Right renal cortex interstitium (tissue), 3 donors: ENCODE measurements around the gene FAM186B. TPM values are rescaled to one million over a fixed set of nuclear protein-coding genes. Genes with fewer than 3 reads are reported as not detected.

Experiments
- DNase-seq, 3 donors: peaks; one replicate each; pipeline ENCODE4 v3.0.0-alpha.2; 2013; ENCODE audit warnings: low read depth in 3 of 3, low spot score in 2 of 3
- polyA plus RNA-seq, 3 donors: library from polyadenylated mRNA; unstranded; fragments of 120-200 nt; gene quantifications; one replicate each; pipeline ENCODE4 v1.2.1, GENCODE V29; 2013; ENCODE audit not compliant: insufficient read length in 3 of 3

The FAM186B gene
- polyA plus RNA-seq, 3 donors: 0.65 to 0.76 (median 0.67) TPM

DNA sequence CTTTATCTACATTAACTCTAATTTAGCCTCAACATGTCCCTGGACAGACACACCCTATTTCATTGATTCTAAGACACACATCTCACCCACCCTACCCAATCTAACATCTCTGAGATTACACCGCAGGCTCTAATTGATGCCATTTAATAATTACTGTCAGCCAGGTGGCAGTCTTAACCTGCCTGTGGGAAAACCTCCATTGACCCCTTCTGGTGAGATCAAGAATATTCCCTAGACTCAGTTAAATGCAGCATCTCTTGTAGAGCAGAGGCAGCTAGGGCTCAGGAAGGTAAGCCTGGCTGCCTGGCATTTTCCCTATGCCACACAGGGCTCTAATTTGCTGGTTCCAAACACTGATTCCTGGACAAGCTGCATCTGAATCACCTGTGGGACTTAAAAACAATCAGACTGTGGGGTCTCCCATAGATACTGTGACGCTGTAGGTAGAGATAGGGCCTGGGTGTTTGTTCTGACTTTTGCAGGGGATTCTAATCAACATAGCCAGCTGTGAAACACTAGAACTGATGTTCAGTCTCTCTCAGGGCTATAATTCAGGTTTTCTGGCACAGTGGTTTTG is 51.8 kb downstream of the FAM186B start:
- no peak for DNase-seq

DNA sequence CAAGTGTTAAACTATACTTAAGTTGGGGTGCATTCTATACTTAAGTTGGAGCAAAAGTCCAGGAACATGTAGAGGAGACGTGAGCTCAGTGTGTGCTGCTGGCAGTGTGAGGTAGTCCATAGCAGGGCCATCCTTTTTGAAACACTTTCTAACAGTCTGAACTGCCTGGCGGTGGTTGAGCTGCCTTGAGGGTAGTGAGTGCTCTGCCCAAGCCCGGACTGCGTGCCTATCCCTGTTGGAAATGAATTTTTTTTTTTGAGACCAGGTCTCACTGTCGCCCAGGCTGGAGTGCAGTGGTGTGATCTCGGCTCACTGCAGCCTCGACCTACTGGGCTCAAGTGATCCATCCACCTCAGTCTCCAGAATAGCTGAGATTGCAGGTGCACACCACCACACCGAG is 52.5 kb downstream of the FAM186B start:
- no peak for DNase-seq

DNA sequence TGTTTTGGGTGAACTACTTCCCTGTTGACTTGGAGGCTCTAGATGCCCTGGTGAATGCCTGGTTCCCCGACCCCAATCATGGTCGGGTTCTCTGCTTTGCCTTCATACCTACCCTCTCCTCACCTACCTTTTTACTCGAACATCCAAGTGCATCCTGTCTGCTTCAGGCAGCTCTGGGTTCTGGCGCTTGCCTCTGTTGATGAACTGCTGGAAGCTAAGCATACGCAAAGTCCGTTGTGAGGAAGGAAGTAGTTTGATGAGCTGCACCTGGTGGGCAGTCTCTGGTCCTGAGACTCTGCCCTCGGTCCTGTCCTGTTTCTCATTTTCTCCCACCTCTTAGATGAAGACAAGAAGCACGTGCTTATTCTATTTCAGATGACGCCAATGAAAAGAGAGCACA is 53.0 kb downstream of the FAM186B start:
- no peak for DNase-seq

DNA sequence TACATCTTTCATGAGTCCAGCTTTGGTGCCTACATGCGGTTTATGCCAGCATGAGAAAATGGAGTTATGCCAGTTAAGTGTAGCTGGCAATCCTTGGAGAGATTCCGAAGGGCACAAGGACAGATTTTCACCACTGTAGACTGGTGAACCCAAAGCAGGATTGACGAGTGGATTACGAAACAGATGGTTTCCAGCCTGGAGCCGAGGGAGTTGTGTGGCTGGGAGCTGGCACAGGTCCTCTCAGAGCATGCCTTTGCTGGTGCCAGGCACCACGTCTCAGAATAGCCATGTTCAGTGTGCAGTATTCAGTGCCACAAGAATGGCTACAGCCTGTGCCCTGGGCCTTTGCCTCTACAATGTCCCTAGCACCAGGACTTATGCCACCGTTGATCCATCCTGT is 53.4 kb downstream of the FAM186B start:
- DNase-seq: no peak

DNA sequence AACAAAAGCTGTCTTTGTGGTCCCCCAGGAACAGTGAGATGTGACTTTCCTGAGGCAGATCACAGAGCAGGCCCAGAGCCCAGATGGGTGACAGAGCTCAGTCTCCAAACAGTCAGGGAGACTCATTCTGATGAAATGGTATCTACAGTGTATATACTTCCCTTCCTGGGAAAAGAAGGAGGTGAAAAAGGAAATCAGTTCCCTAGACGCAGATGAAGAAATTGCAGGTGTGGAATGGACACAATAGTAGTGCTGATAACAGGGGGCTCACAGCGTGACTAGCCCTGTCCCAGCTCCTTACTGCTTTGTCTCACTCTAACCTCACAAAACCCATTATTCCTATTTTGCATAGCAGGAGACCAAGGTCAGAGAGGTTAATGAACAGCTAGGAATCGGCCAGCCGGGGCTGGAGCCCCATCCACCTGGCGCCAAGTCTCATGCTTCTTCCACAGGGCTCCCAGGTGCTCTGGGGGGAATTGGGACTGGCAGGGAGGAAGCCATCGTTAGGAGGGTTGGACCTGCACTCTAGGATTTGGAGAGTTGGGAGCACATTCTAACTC is 54.7 kb downstream of the FAM186B start:
- no peak for DNase-seq

DNA sequence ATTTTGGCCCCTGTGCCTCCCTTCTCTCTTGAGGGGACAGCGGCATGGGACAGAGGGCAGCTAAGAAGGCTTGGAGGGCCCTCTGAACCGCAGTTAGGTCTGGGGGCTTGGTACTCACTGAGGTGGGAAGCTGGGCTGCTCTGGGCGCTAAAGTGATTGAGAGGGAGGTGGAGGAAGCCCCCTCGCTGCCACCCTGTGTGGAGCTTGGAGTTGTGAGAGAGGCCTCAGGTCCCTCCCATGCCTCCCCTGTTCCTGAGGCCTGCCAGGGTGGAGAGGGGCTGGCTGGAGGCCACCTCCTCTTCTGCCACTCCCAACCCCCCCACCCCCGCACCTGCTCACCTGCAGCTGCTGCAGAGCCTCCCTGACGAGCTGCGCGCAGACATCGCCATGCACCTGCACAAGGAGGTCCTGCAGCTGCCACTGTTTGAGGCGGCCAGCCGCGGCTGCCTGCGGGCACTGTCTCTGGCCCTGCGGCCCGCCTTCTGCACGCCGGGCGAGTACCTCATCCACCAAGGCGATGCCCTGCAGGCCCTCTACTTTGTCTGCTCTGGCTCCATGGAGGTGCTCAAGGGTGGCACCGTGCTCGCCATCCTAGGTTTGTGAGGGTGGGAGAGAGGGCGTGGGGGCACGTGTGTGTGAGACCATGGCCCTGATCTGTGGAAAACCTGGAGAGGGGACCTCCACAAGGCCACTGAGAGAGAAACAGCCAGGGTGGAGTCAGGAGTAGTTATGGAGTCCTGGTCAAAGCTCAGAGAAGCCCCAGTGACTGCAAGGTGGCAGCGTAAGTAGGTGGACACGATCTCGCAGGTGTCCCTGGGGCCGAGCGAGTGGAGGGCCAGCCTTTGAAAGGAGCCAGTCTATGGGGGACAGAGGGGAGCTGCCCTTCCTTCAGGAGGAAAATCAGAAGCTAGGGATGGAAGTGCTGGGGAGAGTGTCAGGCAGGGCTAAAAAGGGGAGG is 55.4 kb downstream of the FAM186B start:
- DNase-seq: no peak

DNA sequence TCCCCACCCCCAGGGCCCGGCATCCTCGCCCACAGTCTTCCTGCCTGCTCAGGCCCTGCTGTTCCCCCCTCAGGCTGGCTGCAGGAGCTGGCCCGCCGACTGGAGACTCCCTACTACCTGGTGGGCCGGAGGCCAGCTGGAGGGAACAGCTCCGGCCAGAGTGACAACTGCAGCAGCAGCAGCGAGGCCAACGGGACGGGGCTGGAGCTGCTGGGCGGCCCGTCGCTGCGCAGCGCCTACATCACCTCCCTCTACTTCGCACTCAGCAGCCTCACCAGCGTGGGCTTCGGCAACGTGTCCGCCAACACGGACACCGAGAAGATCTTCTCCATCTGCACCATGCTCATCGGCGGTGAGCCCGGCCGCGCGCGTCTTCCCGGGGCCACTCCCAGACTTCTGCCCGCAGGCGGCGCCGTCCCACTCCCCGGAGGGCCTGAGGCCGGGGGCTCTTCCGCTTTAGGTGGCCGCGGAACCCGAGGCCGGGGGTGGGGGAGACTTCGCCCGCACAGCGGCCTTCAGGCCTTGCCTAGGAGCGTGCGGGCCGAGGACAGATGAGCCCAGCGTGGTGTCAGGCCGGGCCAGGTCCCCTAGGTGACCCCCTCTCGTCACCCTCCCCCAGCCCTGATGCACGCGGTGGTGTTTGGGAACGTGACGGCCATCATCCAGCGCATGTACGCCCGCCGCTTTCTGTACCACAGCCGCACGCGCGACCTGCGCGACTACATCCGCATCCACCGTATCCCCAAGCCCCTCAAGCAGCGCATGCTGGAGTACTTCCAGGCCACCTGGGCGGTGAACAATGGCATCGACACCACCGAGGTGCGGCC is 56.4 kb downstream of the FAM186B start:
- DNase-seq: no peak

DNA sequence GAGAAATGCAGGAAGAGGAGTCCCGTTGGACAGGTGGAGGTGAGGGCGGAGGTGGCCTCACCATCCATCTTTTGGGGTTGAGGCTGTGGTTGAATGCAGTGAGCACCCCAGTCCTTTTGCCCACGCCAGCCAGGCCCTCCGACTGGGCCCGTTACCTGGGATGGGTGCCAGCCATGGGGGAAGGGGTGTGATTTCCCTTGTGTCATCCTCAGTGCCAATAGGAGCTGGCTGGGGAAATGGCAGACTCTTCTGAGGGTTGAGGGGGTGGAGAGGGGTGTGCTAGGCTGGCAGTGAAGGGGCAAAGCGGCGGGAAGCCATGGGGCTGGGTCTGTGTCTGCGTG is 57.0 kb downstream of the FAM186B start:
- DNase-seq: no peak

DNA sequence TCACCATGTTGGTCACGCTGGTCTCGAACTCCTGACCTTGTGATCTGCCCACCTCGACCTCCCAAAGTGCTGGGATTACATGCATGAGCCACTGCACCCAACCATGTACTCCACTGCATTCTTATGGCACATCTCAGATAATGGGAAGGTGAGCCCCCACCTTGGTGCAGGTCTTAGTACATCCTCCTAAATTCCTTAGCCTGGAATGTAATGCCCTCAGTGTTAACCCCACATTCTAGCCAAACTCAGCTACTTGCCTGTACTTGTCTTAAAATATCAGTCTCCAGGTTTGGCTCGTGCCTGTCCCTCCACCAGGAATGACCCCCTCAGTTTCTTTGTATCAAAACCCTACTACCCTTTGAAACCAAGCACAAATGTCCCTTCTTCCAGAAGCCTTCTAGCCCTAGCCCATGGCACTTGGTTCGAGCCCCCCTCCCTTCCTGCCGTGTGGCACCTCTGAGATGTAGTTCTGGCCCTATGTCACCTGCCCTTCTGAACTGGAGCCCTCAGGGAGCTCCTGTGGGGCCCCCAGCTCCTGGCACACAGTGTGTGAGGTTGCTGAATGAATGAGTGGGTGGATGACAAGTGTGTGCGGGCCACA is 58.2 kb downstream of the FAM186B start:
- no peak for DNase-seq

DNA sequence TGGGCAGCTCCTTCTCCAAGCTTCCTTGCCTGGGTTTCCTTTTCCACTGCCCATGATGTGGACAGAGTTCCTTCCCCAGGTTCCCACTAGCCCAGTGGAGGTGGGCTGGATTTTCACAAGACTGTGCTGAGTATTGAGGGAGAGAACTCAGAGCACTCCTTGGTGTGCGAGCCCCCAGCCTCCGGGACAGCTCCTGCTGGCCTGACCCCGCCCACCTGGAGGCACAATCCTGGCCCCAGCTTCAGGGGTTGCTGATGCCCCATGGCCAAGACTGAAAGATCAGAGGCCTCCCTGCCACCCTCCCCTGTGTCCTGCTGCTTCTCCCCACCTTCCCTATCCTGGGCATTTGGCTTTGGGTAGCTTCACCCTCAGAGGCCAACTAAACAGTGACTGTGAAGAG is 59.0 kb downstream of the FAM186B start:
- DNase-seq: no peak

DNA sequence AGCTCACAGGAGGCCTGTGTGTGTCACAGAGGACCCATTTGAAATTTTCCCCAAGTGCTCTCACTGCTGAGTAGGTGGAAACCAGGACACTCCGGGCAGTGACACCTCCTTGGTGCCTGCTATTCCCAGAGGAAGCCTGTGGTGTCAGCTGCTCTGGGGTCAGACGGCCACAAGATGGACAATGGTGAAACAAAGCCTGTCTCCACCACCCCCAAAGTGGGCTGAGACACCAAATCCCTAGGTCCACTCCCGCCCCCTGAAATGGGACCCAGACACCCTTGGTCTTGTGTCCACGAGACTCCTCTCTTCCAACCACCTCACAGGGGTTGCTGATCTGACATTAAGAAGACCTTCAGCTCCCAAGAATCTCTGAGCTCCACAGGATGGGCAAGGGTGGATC is 59.6 kb downstream of the FAM186B start:
- DNase-seq: no peak

DNA sequence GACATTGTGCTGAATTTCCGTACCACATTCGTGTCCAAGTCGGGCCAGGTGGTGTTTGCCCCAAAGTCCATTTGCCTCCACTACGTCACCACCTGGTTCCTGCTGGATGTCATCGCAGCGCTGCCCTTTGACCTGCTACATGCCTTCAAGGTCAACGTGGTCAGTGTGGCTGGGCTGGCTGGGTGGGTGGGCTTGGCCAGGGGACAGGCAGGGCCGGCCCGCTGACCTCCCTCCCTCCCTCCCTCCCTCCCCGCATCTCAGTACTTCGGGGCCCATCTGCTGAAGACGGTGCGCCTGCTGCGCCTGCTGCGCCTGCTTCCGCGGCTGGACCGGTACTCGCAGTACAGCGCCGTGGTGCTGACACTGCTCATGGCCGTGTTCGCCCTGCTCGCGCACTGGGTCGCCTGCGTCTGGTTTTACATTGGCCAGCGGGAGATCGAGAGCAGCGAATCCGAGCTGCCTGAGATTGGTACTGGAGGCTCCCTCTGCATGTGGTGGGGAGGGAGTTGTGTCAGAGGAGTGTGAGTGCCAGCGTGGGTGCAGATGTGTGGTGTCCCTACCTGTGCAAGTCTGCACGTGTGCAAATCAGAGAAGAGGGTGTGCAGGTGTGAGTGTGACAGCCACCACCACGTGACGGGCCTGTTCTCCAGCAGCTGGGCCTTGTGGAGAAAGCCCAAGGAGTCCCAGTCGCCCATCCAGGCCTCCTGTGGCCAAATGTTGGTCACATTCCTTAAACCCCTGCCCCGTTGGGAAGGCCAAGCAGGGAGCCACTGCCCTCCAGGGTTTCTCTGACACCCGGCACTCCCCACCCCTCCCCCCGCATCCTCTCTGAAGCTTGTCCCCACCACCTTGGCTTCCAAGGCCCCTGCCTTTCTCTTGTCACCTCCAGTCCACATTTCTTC is 61.3 kb downstream of the FAM186B start:
- no peak for DNase-seq

DNA sequence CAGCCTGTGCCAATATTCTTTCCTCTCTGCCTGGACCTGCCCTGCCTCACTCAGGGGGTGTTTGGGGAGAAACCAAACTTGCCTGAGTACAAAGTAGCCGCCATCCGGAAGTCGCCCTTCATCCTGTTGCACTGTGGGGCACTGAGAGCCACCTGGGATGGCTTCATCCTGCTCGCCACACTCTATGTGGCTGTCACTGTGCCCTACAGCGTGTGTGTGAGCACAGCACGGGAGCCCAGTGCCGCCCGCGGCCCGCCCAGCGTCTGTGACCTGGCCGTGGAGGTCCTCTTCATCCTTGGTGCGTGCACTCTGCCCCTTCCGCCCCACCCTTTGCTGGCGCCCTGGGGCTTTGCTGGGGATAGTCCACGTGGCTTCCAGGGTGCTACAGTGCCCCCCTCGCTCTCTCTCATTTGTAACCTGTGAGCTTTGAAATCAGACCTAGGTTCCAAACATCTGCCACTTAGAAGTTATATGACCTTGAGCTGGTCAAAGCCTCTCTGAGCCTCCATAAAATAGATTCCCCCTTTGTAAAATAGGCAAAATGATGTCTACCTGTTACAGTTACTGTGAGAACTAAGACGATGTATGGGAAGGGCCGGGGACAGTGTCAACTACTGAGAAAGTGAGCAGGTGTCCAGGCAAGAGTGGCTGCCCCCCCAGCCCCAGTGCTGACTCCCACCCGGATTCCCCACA is 62.1 kb downstream of the FAM186B start:
- no peak for DNase-seq

DNA sequence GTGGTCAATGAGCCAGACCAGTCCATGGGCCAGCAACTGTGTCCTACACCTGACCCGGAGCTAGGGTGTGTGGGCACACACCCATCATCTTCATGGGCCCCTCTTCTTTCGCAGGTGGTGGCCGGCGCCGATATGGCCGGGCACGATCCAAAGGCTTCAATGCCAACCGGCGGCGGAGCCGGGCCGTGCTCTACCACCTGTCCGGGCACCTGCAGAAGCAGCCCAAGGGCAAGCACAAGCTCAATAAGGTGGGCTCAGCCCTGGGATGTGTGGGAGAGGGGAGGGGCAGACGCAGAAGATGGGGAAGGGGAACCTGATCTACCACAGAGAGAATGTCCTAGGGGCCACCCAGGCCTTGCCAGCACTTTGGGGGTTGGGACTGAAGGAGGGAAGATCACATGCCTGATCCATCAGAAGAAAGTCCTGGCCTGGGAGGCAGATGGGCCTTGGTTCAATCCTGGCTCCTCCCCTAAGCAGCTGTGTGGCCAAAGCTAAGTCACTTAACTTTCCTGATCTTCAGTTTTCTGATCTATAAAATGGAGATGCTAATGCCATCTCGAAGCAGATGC is 62.8 kb downstream of the FAM186B start:
- no peak for DNase-seq

DNA sequence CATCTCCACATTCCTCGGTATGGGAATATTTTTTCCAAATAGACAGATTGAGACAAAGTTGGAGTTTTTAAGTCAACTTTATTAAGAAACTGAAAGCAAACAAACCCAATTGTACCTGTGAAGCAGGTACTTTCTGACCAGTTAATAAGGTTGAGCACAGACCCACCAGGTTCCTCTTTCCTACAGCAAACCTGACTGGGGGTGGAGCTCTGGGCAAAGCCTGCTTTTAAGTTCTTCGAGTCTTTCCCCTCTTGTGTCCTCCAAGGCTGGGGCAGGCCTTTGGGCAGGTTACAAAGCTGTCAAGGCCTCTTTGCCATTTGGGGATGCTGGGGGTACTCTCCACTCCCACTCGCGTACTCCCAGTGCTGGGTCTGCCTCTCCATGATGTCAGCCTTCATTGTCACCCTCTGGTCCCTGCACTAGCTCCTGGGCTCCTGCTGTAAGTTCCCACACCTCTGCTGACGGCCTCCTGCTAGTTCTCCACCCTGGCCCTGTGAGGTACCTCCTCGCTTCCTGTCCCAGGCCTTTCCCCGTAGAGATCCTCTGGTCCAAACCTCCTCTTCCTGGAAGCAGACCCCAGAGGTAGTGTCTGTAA is 63.4 kb downstream of the FAM186B start:
- DNase-seq: no peak

DNA sequence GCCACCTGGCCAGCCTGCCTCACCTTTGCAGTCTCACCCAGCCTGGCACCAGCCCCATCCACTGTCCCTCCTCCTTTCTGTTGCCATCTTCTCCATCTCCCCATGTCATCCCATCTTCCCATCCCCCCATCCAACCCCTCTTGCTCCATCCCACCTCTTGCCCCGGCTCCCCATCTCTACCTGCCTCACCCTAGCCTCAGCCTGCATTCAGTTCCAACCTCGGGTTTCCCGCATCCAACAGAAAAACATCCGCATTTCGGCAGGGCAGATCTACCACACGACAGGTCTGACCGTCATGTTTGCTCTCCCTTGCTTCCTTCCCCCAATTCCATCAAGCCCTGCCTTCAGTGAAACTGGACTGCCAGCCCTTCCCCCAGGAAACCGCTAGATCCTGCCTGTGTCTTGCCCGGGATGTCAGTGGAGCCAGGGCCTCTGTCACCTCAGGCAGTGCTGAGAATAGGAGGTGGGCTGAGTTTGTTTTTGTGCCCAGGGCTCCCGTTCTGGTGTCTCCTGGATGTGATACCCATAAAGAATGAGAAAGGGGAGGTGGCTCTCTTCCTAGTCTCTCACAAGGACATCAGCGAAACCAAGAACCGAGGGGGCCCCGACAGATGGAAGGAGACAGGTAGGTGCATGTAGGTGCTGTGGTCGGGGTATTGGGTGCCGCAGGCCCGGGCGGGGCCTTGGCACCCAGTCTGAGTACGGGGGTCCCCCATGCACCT is 64.1 kb downstream of the FAM186B start:
- no peak for DNase-seq

DNA sequence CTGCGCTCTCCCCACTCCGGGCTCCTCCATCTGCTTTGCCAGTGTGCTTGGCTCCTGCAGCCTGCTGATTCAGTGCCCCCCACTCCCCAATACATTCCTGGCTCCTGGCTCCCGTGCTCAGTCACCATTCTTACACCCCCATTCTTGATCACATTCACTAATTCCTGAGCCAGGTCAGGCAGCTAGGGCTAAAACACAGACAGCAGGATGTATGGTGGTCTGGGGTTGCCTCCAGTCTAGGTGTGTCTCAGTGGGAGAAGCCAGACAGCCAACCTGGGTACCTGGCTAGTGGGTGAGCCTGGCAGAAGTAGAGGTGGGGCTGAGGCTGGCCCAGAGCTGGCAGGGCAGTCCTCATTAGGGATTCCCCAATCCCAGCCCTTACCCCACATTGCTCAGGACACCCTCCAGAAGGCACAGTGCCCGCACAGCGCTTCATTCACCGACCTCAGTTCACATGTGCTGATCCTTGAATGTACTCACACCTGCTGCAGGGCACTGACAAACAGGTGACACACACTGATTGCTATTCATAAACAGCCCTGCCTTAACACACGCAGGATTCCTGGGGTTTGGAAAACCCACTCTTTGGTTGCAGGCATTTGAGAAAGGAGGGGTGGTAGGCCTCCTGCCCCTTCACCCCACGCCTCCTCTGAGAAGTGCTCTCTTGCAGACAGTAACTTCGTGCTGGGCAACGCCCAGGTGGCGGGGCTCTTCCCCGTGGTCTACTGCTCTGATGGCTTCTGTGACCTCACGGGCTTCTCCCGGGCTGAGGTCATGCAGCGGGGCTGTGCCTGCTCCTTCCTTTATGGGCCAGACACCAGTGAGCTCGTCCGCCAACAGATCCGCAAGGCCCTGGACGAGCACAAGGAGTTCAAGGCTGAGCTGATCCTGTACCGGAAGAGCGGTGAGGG is 65.0 kb downstream of the FAM186B start:
- no peak for DNase-seq
